Fibroblast of pulmonary artery (primary cell): Measurements from ENCODE around the gene CD1D.
"Not testable (repeated sequence)": the region's sequence is repeated elsewhere in the genome, so short reads cannot be mapped to it uniquely, and the experiment has no call there.

Experiments used
- DNase-seq: peaks from one replicate; pipeline ENCODE4 v3.0.0-alpha.2; 2010; ENCODE audit warnings: low read depth
- H3K4me3 ChIP-seq: replicated peaks from 2 replicates; pipeline ENCODE4 v1.5.1; 2011; ENCODE audit warnings: low read depth, mild to moderate bottlenecking, control low read depth, low read length, moderate library complexity
- TF ChIP-seq, protein P1 (sequence below): IDR thresholded peaks from 2 replicates; pipeline ENCODE4 v1.5.1; 2011; ENCODE audit warnings: mild to moderate bottlenecking, control low read depth, low read length, inconsistent platforms; ENCODE audit errors: missing control alignments

Gene CD1D

GRCh38 chr1:158153746-158154444 lies 26.8 kb upstream of the CD1D start:
- no peak overlapping the region for H3K4me3 ChIP-seq
- DNase-seq = no peak
- TF ChIP-seq, protein P1, sequence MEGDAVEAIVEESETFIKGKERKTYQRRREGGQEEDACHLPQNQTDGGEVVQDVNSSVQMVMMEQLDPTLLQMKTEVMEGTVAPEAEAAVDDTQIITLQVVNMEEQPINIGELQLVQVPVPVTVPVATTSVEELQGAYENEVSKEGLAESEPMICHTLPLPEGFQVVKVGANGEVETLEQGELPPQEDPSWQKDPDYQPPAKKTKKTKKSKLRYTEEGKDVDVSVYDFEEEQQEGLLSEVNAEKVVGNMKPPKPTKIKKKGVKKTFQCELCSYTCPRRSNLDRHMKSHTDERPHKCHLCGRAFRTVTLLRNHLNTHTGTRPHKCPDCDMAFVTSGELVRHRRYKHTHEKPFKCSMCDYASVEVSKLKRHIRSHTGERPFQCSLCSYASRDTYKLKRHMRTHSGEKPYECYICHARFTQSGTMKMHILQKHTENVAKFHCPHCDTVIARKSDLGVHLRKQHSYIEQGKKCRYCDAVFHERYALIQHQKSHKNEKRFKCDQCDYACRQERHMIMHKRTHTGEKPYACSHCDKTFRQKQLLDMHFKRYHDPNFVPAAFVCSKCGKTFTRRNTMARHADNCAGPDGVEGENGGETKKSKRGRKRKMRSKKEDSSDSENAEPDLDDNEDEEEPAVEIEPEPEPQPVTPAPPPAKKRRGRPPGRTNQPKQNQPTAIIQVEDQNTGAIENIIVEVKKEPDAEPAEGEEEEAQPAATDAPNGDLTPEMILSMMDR = no peak

DNA sequence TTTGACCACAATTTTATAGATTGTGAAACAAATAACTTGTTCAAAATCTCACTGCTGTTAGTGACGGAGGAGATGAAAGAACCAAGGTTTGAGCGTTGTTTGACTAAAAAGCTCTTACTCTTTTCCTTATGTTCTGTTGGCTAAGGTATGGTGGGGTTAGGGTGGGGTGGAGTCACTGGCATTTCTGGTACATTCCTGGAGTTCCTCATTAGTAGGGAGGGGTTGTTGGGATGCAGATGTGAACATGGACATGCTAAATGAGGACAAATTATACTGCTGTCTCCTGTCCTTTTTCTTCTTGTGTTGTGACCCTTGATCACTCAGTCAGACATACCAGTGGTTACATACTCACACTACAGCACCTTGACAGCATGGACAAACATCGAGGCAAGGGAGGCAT lies 26.2 kb upstream of the CD1D start:
- no peak overlapping the region for H3K4me3 ChIP-seq
- TF ChIP-seq, protein P1 = no peak
- no peak for DNase-seq

DNA sequence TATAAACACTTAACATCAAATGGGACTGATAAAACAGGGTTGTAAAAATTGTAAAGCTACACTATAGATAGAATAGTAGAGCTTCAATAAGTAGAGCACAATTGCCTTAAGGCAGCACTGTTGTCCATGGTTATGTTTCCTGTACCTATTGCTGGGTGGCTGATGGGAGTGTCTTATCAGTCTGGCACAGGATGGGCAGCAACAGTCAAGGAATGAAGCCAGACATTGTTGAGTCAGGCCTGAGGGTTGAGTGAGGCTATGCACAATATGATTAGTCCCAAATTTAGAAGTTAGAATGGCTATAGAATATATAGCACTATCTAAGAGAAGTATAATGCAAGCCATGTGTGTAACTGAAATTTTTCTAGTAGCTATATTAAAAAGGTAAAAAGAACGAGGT lies 25.0 kb upstream of the CD1D start:
- DNase-seq = no peak
- H3K4me3 ChIP-seq = no peak overlapping the region
- TF ChIP-seq, protein P1 = no peak

- TF ChIP-seq, protein P1 = no peak
- DNase-seq = no peak
- H3K4me3 ChIP-seq = no peak overlapping the region
These were observed 21.1 kb upstream of the CD1D start for GRCh38 chr1:158159597-158159996.

GRCh38 chr1:158161446-158161845 lies 19.2 kb upstream of the CD1D start:
- no peak for DNase-seq
- no peak overlapping the region for H3K4me3 ChIP-seq
- TF ChIP-seq, protein P1 = no peak

DNA sequence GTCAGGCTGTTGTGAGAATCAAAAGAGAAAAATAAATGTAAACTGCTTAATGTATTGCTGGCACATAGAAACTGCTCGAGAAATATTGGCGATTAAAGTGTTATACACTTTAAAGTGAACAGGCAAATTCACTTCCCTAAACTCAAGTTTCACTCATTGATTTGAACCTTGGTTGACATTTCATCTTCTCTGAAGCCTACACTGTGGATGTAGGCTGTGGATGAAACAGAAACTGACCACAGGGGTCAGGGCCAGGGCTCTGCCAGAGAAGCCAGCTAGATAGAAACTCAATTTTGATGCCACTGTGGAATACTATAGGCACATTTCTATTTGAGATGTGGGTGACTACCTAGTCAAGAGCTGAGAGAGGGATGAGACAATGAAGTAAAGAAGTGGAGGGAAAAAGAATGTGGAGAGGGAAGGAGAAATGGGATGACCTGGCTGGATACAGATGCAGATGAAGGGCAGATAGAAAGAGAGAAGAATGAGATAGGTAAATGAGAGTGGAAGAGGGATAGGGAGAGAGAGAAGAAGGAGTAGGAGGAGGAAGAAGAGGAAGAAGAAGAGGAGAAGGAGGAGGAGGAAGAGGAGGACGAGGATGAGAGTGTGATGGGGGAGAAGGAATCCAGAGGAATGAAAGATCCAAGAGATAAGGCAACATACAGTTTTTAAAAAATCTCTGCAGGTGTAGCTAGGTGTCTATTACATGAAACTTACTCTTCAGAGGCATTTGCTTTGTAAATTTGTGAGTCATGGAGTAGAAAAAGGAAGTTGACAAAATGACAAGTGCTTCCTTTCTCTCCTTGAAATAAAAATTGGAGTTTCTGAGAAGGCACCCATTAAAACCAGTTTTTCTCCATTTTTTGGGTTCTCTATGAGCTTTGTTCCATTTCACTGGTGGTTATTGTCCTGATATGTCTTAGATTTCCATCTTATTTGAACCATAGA lies 17.4 kb upstream of the CD1D start:
- TF ChIP-seq, protein P1 = no peak
- DNase-seq = no peak
- no peak overlapping the region for H3K4me3 ChIP-seq

GRCh38 chr1:158169105-158169504 lies 11.6 kb upstream of the CD1D start:
- H3K4me3 ChIP-seq = no peak overlapping the region
- TF ChIP-seq, protein P1 = no peak
- DNase-seq = no peak

GRCh38 chr1:158175915-158176314 lies 4.8 kb upstream of the CD1D start:
- DNase-seq, H3K4me3 ChIP-seq: not testable (repeated sequence)
